Cardiac muscle cell (in vitro differentiated cells and primary cell): Measurements from ENCODE around the gene LIMS1. TPM values are rescaled to one million over a fixed set of nuclear protein-coding genes. Genes with fewer than 3 reads are reported as not detected.
A peak's percentile ranks its signal among the peaks of the same experiment; 100 is the strongest.
"Not testable (repeated sequence)": the region's sequence is repeated elsewhere in the genome, so short reads cannot be mapped to it uniquely, and the experiment has no call there.

Source experiments
- DNase-seq, 2 donors: peaks; one replicate each; pipeline versions ENCODE4 v3.0.0 to v3.0.0-alpha.2; 2010 to 2017; ENCODE audit warnings: low read depth in 1 of 2, low spot score in 1 of 2
- H3K27ac ChIP-seq: fragments of 200-600 bp; sonication (generic); 2 replicates; pipeline ENCODE4 v1.5.1; 2016
- H3K27me3 ChIP-seq: fragments of 200-600 bp; sonication (generic); 2 replicates; pipeline ENCODE4 v1.6.0; 2016; ENCODE audit warnings: control low read depth
- H3K36me3 ChIP-seq: fragments of 200-600 bp; sonication (generic); 2 replicates; pipeline ENCODE4 v1.5.1; 2016; ENCODE audit warnings: control low read depth
- H3K4me1 ChIP-seq: fragments of 200-600 bp; sonication (generic); 2 replicates; pipeline ENCODE4 v1.8.1; 2017; ENCODE audit warnings: low read depth, mild to moderate bottlenecking, mixed run types
- H3K4me3 ChIP-seq: fragments of 200-600 bp; sonication (generic); 2 replicates; pipeline ENCODE4 v1.5.1; 2016; ENCODE audit warnings: mild to moderate bottlenecking
- H3K9me3 ChIP-seq: fragments of 200-600 bp; sonication (generic); 2 replicates; pipeline ENCODE4 v1.5.1; 2017; ENCODE audit warnings: low read depth, mild to moderate bottlenecking, control low read depth
- polyA plus RNA-seq: library from polyadenylated mRNA; unstranded; fragments of >200 nt; fragmentation: Nextera tagmentation; extraction: Ambion mirVana; gene quantifications from 2 replicates; pipeline ENCODE4 v1.2.1, GENCODE V29; 2016
- total RNA-seq: library from RNA; depleted of rRNA; stranded (reverse); fragments of >200 nt; gene quantifications from 2 replicates; pipeline ENCODE4 v1.2.3, GENCODE V29; 2016

Gene LIMS1
- total and polyA plus RNA-seq, 2 experiments from 2014 or later = 29.8 to 56.8 TPM

DNA sequence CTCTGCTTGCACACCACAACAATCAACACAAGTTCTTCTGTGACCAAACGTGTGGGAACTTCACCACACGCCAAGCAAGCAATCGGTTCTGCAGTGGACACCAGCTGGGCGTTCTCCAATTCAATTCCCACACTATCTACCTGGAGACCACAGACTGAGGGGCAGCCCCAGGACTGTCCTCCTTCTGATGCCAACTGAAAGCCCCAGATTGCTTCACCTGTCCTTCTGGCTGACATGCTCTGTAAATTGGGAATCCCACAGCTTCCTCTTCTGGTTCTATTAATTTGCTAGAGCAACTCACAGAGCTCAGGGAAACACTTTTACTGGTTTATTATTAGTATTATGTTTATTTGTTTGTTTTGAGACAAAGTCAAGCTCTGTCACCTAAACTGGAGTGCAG lies 131.7 kb downstream of the LIMS1 start:
- DNase-seq, H3K4me1 ChIP-seq, H3K27me3 ChIP-seq, H3K9me3 ChIP-seq, H3K4me3 ChIP-seq, H3K36me3 ChIP-seq, H3K27ac ChIP-seq: not testable (repeated sequence)

- DNase-seq = peak in 1 of 2 donors; percentile 81
- not testable (repeated sequence) for H3K4me1 ChIP-seq, H3K9me3 ChIP-seq, H3K27me3 ChIP-seq, H3K36me3 ChIP-seq, H3K4me3 ChIP-seq, H3K27ac ChIP-seq
Measured at GRCh38 chr2:108667140-108667539, 132.9 kb downstream of the LIMS1 start.

GRCh38 chr2:108670282-108670681 lies 136.0 kb downstream of the LIMS1 start:
- not testable (repeated sequence) for H3K27me3 ChIP-seq, H3K4me1 ChIP-seq, H3K36me3 ChIP-seq, DNase-seq, H3K27ac ChIP-seq, H3K9me3 ChIP-seq, H3K4me3 ChIP-seq

- H3K27me3 ChIP-seq, H3K36me3 ChIP-seq, DNase-seq, H3K4me1 ChIP-seq, H3K9me3 ChIP-seq, H3K27ac ChIP-seq, H3K4me3 ChIP-seq: not testable (repeated sequence)
Measured at GRCh38 chr2:108672200-108672805, 138.0 kb downstream of the LIMS1 start.

- DNase-seq = not testable (repeated sequence)
Measured at GRCh38 chr2:108676522-108676921, 142.3 kb downstream of the LIMS1 start.

DNA sequence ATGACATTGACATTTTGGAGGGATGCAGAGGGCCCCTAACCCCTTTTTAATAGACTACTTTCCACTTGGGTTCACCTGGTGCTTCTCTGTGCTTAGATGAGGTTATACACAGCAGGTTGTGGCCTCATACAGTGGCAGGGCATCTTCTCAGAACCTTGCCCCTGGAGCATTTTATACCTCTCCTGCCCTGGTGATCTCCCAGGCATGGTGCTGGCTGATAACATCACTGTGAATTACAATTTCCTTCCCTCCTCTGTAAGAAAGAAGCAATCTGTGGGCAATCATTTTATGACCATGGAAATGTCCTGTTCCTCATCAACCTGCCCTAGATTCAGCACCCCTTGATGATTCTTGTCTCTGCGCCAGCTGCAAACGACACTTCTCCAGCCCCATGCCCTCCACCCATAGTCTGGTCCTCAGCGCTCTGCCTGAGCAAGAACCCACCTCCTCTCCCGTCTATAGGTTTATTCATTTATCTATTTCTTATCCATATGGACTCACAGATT lies 143.0 kb downstream of the LIMS1 start:
- H3K27ac ChIP-seq, H3K9me3 ChIP-seq, DNase-seq, H3K27me3 ChIP-seq, H3K4me1 ChIP-seq, H3K4me3 ChIP-seq: not testable (repeated sequence)
- H3K36me3 ChIP-seq = peaks cover 21% of the 10 kb centered on the region

More at GRCh38 chr2:108676522-108676921, 142.3 kb downstream of the LIMS1 start:
- H3K4me3 ChIP-seq, H3K27me3 ChIP-seq, H3K27ac ChIP-seq, H3K9me3 ChIP-seq, H3K4me1 ChIP-seq: not testable (repeated sequence)
- peaks cover 20% of the 10 kb centered on the region for H3K36me3 ChIP-seq

DNA sequence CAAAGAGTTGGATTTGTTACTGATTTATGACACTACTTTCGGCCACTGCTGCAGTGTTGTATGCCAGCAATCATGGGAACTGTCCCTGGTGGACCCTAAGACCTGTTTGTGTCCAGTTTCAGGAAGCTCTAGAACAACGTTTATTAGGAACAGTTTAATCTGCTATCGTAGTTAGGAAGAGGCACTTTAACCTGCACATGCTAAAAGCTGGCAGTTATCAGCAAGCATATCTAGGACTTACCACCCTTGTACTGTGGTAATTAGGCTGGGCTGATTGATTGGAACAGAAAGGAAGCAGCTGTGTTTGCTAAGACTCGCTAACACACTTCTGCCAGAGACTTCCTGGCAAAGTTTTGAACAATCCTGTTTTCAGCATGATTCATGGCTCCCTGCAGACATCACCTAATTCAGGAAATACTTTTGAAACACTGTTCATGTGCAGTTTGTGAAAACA lies 144.0 kb downstream of the LIMS1 start:
- not testable (repeated sequence) for H3K4me1 ChIP-seq, H3K9me3 ChIP-seq, H3K27ac ChIP-seq, H3K27me3 ChIP-seq, H3K4me3 ChIP-seq
- peak in 1 of 2 donors; percentile 78 for DNase-seq
- peaks cover 19% of the 10 kb centered on the region for H3K36me3 ChIP-seq

DNA sequence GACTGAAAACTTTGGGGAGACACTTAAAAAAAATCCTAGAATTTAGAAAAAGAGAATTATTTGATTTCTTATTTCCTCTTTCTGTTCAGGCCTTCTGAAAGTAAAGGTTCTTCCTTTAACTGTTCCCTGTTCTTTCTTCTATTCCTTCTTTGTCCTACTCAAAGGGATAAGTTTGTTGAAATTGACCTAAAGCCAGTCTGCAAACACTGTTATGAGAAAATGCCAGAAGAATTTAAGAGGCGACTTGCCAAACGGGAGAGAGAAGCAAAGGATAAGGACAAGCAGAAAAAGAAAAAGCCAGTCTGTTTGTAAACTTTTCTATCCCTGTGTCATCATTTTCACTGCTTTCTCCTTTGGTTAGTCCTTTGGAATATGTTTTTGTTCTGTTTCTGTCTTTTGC lies 146.5 kb downstream of the LIMS1 start:
- not testable (repeated sequence) for H3K27ac ChIP-seq, H3K9me3 ChIP-seq, H3K4me1 ChIP-seq, DNase-seq, H3K27me3 ChIP-seq, H3K4me3 ChIP-seq
- H3K36me3 ChIP-seq = peaks cover 25% of the 10 kb centered on the region

DNA sequence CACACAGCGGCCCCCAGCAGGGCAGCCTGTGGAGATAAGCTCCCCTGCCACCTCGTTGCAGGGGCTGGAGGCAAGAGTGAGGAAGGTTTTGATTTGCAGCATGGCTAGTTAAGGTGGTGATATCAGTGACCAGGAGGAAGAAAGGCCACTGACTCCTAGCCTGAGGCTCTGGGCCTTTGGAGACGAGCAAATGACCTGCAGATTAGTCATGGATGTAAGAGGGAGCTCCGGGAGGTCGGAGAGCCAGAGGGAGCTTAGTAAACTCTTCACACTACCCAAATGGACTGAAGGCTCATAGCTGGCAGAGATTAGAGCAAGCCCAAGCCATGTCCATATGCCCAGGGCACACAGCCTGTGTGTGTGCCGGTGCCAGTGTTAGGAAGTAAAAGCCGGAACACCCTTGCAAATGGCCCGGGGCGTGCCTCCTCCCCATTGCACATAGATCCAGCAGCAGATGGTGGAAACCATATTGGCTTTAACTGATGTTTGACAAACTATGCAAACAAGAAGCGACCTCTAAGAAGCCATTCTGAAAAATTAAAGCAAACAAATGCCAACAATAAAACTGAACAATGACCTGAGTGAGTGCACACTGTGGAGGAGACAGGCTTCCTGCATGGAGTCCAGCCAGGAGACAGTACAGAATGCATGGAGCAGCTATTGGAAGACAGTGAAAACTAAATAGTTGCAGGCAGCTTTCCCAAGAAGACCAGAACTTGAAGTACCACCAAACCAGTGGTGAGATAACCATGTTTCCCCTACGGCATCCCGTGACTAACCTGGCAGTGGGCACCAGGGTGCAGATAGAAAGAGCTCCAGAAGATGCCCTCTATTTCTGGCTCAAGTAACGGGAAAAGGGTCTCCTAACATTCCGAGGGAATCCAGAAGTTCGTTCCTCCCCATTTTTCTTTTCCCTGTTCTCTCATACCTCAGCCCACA lies 154.8 kb downstream of the LIMS1 start:
- not testable (repeated sequence) for H3K36me3 ChIP-seq, H3K27me3 ChIP-seq, H3K27ac ChIP-seq, DNase-seq, H3K4me1 ChIP-seq, H3K4me3 ChIP-seq, H3K9me3 ChIP-seq

- H3K36me3 ChIP-seq, H3K27ac ChIP-seq, H3K27me3 ChIP-seq, H3K4me3 ChIP-seq, H3K4me1 ChIP-seq, H3K9me3 ChIP-seq, DNase-seq: not testable (repeated sequence)
Measured at GRCh38 chr2:108690001-108690400, 155.7 kb downstream of the LIMS1 start.
